ENCODE data around the gene ELMO3.

ELMO3 gene

DNA sequence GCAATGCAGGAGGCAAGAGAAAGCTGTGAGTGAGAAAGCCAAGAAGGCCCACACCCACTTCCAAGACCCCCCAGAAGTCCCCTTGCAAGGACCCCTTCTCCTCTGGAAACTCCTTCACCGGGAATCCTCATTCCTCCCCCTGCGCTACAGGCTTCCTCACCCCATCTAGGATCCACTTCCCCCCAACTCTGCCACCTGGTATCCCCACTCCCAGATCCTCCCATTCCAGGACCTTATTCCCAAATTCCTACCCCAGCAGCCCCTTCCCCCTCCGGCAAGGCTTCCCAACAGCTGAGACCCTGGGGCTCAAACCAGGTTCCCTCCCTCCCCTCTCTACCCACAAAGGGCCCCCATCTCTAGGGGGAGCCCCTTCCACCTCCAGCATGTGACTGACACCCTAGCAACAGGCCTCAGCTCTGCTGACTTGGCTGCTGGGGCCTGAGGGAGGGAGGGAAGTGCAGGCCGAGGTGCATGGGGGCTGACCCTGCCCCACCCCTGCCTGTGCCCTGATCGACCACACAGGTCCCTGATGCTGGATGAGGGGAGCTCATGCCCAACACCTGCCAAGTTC, 32.2 kb upstream of the ELMO3 start:
- ATAC-seq = no peak
- TF ChIP-seq CSDC2 (CRISPR knock-in tag; IDR thresholded peaks at IDR 0.05) = no peak
- TF ChIP-seq, protein P1, sequence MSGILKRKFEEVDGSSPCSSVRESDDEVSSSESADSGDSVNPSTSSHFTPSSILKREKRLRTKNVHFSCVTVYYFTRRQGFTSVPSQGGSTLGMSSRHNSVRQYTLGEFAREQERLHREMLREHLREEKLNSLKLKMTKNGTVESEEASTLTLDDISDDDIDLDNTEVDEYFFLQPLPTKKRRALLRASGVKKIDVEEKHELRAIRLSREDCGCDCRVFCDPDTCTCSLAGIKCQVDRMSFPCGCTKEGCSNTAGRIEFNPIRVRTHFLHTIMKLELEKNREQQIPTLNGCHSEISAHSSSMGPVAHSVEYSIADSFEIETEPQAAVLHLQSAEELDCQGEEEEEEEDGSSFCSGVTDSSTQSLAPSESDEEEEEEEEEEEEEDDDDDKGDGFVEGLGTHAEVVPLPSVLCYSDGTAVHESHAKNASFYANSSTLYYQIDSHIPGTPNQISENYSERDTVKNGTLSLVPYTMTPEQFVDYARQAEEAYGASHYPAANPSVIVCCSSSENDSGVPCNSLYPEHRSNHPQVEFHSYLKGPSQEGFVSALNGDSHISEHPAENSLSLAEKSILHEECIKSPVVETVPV (CRISPR knock-in tag; IDR thresholded peaks at IDR 0.05) = no peak
- TF ChIP-seq ESRRG (CRISPR knock-in tag; IDR thresholded peaks at IDR 0.05) = no peak
- no peak for TF ChIP-seq PPARA (CRISPR knock-in tag; IDR thresholded peaks at IDR 0.05; ENCODE audit: borderline replicate concordance)
- TF ChIP-seq ZC3H10 (CRISPR knock-in tag; IDR thresholded peaks at IDR 0.05) = no peak
- TF ChIP-seq, protein P2, sequence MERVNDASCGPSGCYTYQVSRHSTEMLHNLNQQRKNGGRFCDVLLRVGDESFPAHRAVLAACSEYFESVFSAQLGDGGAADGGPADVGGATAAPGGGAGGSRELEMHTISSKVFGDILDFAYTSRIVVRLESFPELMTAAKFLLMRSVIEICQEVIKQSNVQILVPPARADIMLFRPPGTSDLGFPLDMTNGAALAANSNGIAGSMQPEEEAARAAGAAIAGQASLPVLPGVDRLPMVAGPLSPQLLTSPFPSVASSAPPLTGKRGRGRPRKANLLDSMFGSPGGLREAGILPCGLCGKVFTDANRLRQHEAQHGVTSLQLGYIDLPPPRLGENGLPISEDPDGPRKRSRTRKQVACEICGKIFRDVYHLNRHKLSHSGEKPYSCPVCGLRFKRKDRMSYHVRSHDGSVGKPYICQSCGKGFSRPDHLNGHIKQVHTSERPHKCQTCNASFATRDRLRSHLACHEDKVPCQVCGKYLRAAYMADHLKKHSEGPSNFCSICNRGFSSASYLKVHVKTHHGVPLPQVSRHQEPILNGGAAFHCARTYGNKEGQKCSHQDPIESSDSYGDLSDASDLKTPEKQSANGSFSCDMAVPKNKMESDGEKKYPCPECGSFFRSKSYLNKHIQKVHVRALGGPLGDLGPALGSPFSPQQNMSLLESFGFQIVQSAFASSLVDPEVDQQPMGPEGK (CRISPR knock-in tag; IDR thresholded peaks at IDR 0.05; ENCODE audit: borderline replicate concordance) = no peak
- no peak for TF ChIP-seq ZNF70 (CRISPR knock-in tag; IDR thresholded peaks at IDR 0.05)
- no peak for TF ChIP-seq ARNTL (CRISPR knock-in tag; IDR thresholded peaks at IDR 0.05; ENCODE audit: borderline replicate concordance, low read depth)
- no peak for TF ChIP-seq BACH2 (CRISPR knock-in tag; IDR thresholded peaks at IDR 0.05; ENCODE audit: borderline replicate concordance)
- no peak for TF ChIP-seq SNAI2 (CRISPR knock-in tag; IDR thresholded peaks at IDR 0.05)
- TF ChIP-seq, protein P3, sequence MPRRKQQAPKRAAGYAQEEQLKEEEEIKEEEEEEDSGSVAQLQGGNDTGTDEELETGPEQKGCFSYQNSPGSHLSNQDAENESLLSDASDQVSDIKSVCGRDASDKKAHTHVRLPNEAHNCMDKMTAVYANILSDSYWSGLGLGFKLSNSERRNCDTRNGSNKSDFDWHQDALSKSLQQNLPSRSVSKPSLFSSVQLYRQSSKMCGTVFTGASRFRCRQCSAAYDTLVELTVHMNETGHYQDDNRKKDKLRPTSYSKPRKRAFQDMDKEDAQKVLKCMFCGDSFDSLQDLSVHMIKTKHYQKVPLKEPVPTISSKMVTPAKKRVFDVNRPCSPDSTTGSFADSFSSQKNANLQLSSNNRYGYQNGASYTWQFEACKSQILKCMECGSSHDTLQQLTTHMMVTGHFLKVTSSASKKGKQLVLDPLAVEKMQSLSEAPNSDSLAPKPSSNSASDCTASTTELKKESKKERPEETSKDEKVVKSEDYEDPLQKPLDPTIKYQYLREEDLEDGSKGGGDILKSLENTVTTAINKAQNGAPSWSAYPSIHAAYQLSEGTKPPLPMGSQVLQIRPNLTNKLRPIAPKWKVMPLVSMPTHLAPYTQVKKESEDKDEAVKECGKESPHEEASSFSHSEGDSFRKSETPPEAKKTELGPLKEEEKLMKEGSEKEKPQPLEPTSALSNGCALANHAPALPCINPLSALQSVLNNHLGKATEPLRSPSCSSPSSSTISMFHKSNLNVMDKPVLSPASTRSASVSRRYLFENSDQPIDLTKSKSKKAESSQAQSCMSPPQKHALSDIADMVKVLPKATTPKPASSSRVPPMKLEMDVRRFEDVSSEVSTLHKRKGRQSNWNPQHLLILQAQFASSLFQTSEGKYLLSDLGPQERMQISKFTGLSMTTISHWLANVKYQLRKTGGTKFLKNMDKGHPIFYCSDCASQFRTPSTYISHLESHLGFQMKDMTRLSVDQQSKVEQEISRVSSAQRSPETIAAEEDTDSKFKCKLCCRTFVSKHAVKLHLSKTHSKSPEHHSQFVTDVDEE (CRISPR knock-in tag; IDR thresholded peaks at IDR 0.05) = no peak
- TF ChIP-seq, protein P4, sequence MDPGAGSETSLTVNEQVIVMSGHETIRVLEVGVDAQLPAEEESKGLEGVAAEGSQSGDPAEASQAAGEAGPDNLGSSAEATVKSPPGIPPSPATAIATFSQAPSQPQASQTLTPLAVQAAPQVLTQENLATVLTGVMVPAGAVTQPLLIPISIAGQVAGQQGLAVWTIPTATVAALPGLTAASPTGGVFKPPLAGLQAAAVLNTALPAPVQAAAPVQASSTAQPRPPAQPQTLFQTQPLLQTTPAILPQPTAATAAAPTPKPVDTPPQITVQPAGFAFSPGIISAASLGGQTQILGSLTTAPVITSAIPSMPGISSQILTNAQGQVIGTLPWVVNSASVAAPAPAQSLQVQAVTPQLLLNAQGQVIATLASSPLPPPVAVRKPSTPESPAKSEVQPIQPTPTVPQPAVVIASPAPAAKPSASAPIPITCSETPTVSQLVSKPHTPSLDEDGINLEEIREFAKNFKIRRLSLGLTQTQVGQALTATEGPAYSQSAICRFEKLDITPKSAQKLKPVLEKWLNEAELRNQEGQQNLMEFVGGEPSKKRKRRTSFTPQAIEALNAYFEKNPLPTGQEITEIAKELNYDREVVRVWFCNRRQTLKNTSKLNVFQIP (CRISPR knock-in tag; IDR thresholded peaks at IDR 0.05; ENCODE audit: borderline replicate concordance, low read depth) = no peak
- TF ChIP-seq ISL1 (CRISPR knock-in tag; IDR thresholded peaks at IDR 0.05) = no peak
- TF ChIP-seq ZFP3 (CRISPR knock-in tag; IDR thresholded peaks at IDR 0.05) = no peak
- TF ChIP-seq ZFP30 (CRISPR knock-in tag; IDR thresholded peaks at IDR 0.05) = no peak
- TF ChIP-seq RARB (CRISPR knock-in tag; IDR thresholded peaks at IDR 0.05) = no peak
- no peak for TF ChIP-seq TOX (CRISPR knock-in tag; IDR thresholded peaks at IDR 0.05; ENCODE audit: borderline replicate concordance)

DNA sequence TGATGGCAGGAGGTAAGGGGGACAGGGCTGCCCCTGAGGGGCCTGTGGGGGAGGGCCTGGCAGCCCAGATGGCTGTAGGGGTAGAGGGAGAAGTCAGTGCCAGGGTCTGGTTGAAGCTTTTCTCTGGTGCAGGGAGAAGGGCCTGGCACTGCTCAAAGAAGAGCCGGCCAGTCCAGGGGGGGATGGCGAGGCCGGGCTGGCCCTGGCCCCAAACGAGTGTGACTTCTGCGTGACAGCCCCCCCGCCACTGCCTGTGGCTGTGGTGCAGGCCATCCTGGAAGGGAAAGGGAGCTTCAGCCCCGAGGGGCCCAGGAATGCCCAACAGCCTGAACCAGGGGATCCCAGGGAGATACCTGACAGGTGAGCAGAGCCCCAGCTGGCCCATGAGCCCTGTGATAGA, 31.3 kb upstream of the ELMO3 start:
- TF ChIP-seq GLIS3 (CRISPR knock-in tag; IDR thresholded peaks at IDR 0.05) (no peak), TCF4 (CRISPR knock-in tag; IDR thresholded peaks at IDR 0.05; ENCODE audit: borderline replicate concordance) (no peak), TOX (CRISPR knock-in tag; IDR thresholded peaks at IDR 0.05; ENCODE audit: borderline replicate concordance) (no peak), ZFP30 (CRISPR knock-in tag; IDR thresholded peaks at IDR 0.05) (no peak), RARB (CRISPR knock-in tag; IDR thresholded peaks at IDR 0.05) (no peak), SNAI2 (CRISPR knock-in tag; IDR thresholded peaks at IDR 0.05) (no peak), BACH2 (CRISPR knock-in tag; IDR thresholded peaks at IDR 0.05; ENCODE audit: borderline replicate concordance) (no peak), OSR1 (CRISPR knock-in tag; IDR thresholded peaks at IDR 0.05) (no peak), ZNF565 (CRISPR knock-in tag; conservative IDR thresholded peaks at IDR 0.05; ENCODE audit: low read depth) (no peak), ARNTL (CRISPR knock-in tag; IDR thresholded peaks at IDR 0.05; ENCODE audit: borderline replicate concordance, low read depth) (no peak), ESRRG (CRISPR knock-in tag; IDR thresholded peaks at IDR 0.05) (no peak), ZNF70 (CRISPR knock-in tag; IDR thresholded peaks at IDR 0.05) (no peak), CSDC2 (CRISPR knock-in tag; IDR thresholded peaks at IDR 0.05) (no peak), ZNF8 (CRISPR knock-in tag; IDR thresholded peaks at IDR 0.05) (no peak)
- TF ChIP-seq, protein P5, sequence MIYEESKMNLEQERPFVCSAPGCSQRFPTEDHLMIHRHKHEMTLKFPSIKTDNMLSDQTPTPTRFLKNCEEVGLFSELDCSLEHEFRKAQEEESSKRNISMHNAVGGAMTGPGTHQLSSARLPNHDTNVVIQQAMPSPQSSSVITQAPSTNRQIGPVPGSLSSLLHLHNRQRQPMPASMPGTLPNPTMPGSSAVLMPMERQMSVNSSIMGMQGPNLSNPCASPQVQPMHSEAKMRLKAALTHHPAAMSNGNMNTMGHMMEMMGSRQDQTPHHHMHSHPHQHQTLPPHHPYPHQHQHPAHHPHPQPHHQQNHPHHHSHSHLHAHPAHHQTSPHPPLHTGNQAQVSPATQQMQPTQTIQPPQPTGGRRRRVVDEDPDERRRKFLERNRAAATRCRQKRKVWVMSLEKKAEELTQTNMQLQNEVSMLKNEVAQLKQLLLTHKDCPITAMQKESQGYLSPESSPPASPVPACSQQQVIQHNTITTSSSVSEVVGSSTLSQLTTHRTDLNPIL (CRISPR knock-in tag; IDR thresholded peaks at IDR 0.05; ENCODE audit: low read depth) = no peak
- TF ChIP-seq, protein P4 (CRISPR knock-in tag; IDR thresholded peaks at IDR 0.05; ENCODE audit: borderline replicate concordance, low read depth) = no peak
- TF ChIP-seq, protein P1 (CRISPR knock-in tag; IDR thresholded peaks at IDR 0.05) = no peak
- TF ChIP-seq, protein P3 (CRISPR knock-in tag; IDR thresholded peaks at IDR 0.05) = no peak
- ATAC-seq = no peak

All from SK-N-SH treated with all-trans-retinoic acid at 6 μM for 48 hours (cell line).